ENCODE results near the gene LUM. TPM values are rescaled to one million over a fixed set of nuclear protein-coding genes. Genes with fewer than 3 reads are reported as not detected.

The LUM gene
- total RNA-seq = under 1 TPM in 1 of 2 donors, not detected in 1; 0.31 TPM
- 57.3 TPM for polyA plus RNA-seq (2013, experiment 1 of 2)
- polyA plus RNA-seq (2013, experiment 2 of 2) = 56.7 TPM
- long read RNA-seq, experiment 1 = 0 reads
- long read RNA-seq, experiment 2, partial matches to known transcripts = 0 of 2 reads
- long read RNA-seq, experiment 2, other reads (novel, unspliced or antisense) = 0 of 2 reads
- long read RNA-seq, experiment 3, partial matches to known transcripts = 0 of 1 reads
- long read RNA-seq, experiment 3, other reads (novel, unspliced or antisense) = 0 of 1 reads
- long read RNA-seq, experiment 4 = 0 reads

- peak within 1 kb of the TSS; percentile 4 for H3K27ac ChIP-seq (ENCODE audit: low read depth, low read length)
- no peak within 1 kb of the TSS for H3K4me3 ChIP-seq (ENCODE audit: low read length)
- H3K36me3 Mint-ChIP-seq (ENCODE audit: low read depth) = no peaks in the 10 kb centered on the region
- no peaks in the 10 kb centered on the region for H3K27me3 ChIP-seq (ENCODE audit: control insufficient read depth, insufficient read depth, low read length, poor library complexity, severe bottlenecking)
- H3K9ac ChIP-seq (ENCODE audit: extremely low read depth, low read length, poor library complexity, severe bottlenecking) = no peak within 1 kb of the TSS
- H3K27ac Mint-ChIP-seq = no peak within 1 kb of the TSS
- no peaks in the 10 kb centered on the region for H3K36me3 ChIP-seq (ENCODE audit: control insufficient read depth, insufficient read depth, low read length)
- H3K9me3 Mint-ChIP-seq = no peaks in the 10 kb centered on the region
- WGBS, 2 experiments (ENCODE audit: insufficient coverage in 1 of 2, insufficient read length in 1 of 2) = 38 to 76% methylated on average over 1 to 7 of the region's 7 CpGs
- H3K4me1 ChIP-seq (ENCODE audit: control insufficient read depth, insufficient read depth, low read length) = peaks cover 7% of the 10 kb centered on the region
- TF ChIP-seq CTCF (conservative IDR thresholded peaks at IDR 0.05) = no peak
- H3K27me3 Mint-ChIP-seq (ENCODE audit: insufficient read depth) = no peaks in the 10 kb centered on the region
- H3K4me3 Mint-ChIP-seq = no peak within 1 kb of the TSS
- no peaks in the 10 kb centered on the region for H3K9me3 ChIP-seq (ENCODE audit: control insufficient read depth, low read length)
- peaks cover 4% of the 10 kb centered on the region for H3K4me1 Mint-ChIP-seq
- DNase-seq = peak; percentile 68
Observed at GRCh38 chr12:91111366-91112325, at the start of gene LUM. Gene LUM, minus strand, starts transcription at chr12:91111494. Its CDS starts 2,515 bp downstream, at chr12:91108979.

GRCh38 chr12:91161009-91161408 lies 49.7 kb upstream of the LUM start:
- H3K9ac ChIP-seq (ENCODE audit: extremely low read depth, low read length, poor library complexity, severe bottlenecking) = no peak overlapping the region
- no peaks in the 10 kb centered on the region for H3K4me1 ChIP-seq (ENCODE audit: control insufficient read depth, insufficient read depth, low read length)
- H3K9me3 ChIP-seq (ENCODE audit: control insufficient read depth, low read length) = no peaks in the 10 kb centered on the region
- no peaks in the 10 kb centered on the region for H3K27me3 Mint-ChIP-seq (ENCODE audit: insufficient read depth)
- no peaks in the 10 kb centered on the region for H3K4me1 Mint-ChIP-seq
- H3K4me3 ChIP-seq (ENCODE audit: low read length) = no peak overlapping the region
- no peaks in the 10 kb centered on the region for H3K9me3 Mint-ChIP-seq
- no peaks in the 10 kb centered on the region for H3K27me3 ChIP-seq (ENCODE audit: control insufficient read depth, insufficient read depth, low read length, poor library complexity, severe bottlenecking)
- no peak overlapping the region for H3K4me3 Mint-ChIP-seq
- no peak overlapping the region for H3K27ac Mint-ChIP-seq
- no peaks in the 10 kb centered on the region for H3K36me3 ChIP-seq (ENCODE audit: control insufficient read depth, insufficient read depth, low read length)
- H3K36me3 Mint-ChIP-seq (ENCODE audit: low read depth) = no peaks in the 10 kb centered on the region
- TF ChIP-seq CTCF (conservative IDR thresholded peaks at IDR 0.05) = no peak
- DNase-seq = no peak
- no peak overlapping the region for H3K27ac ChIP-seq (ENCODE audit: low read depth, low read length)

GRCh38 chr12:91155990-91156389 lies 44.7 kb upstream of the LUM start:
- Mint-ChIP-seq H3K36me3 (ENCODE audit: low read depth) (no peaks in the 10 kb centered on the region), H3K27ac (no peak overlapping the region), H3K9me3 (no peaks in the 10 kb centered on the region), H3K4me1 (no peaks in the 10 kb centered on the region), H3K4me3 (no peak overlapping the region), H3K27me3 (ENCODE audit: insufficient read depth) (no peaks in the 10 kb centered on the region)
- WGBS, 2 experiments (ENCODE audit: insufficient coverage in 1 of 2, insufficient read length in 1 of 2) = 61% methylated on average over 1 of the region's 2 CpGs; no CpG with 5 or more reads in 1 of the 2 experiments
- TF ChIP-seq CTCF (conservative IDR thresholded peaks at IDR 0.05) = no peak
- no peak for DNase-seq
- Histone ChIP-seq H3K27ac (ENCODE audit: low read depth, low read length) (no peak overlapping the region), H3K4me1 (ENCODE audit: control insufficient read depth, insufficient read depth, low read length) (no peaks in the 10 kb centered on the region), H3K27me3 (ENCODE audit: control insufficient read depth, insufficient read depth, low read length, poor library complexity, severe bottlenecking) (no peaks in the 10 kb centered on the region), H3K9ac (ENCODE audit: extremely low read depth, low read length, poor library complexity, severe bottlenecking) (no peak overlapping the region), H3K9me3 (ENCODE audit: control insufficient read depth, low read length) (no peaks in the 10 kb centered on the region), H3K36me3 (ENCODE audit: control insufficient read depth, insufficient read depth, low read length) (no peaks in the 10 kb centered on the region), H3K4me3 (ENCODE audit: low read length) (no peak overlapping the region)

All from endodermal cell (in vitro differentiated cells).